IMR-90 (cell line): ENCODE measurements around the gene SLC6A17. TPM values are rescaled to one million over a fixed set of nuclear protein-coding genes. Genes with fewer than 3 reads are reported as not detected.

Source experiments
- ELK1 ChIP-seq: fragments of 150-350 bp; IDR thresholded peaks from 2 replicates; pipeline ENCODE4 v1.6.1; 2016; ENCODE audit warnings: low read depth, mild to moderate bottlenecking, low read length, moderate library complexity, borderline replicate concordance
- FOS ChIP-seq: fragments of 150-350 bp; IDR thresholded peaks from 2 replicates; pipeline ENCODE4 v1.6.1; 2016; ENCODE audit warnings: low read depth, low read length
- MXI1 ChIP-seq: IDR thresholded peaks from 2 replicates; pipeline ENCODE4 v1.6.1; 2012; ENCODE audit warnings: low read depth, mild to moderate bottlenecking, low read length, moderate library complexity, borderline replicate concordance
- POLR2A ChIP-seq: IDR thresholded peaks from 2 replicates; pipeline ENCODE4 v1.6.1; 2012; ENCODE audit warnings: mild to moderate bottlenecking, low read depth, low read length
- SMC3 ChIP-seq: fragments of 150-350 bp; IDR thresholded peaks from 2 replicates; pipeline ENCODE4 v1.6.1; 2016; ENCODE audit warnings: low read depth, mild to moderate bottlenecking, antibody characterized with exemption, low read length, moderate library complexity
- polyA plus RNA-seq, 3 experiments: library from polyadenylated mRNA; depleted of rRNA; stranded (reverse); fragments of >200 nt; gene quantifications; 2 replicates each; pipeline ENCODE4 v1.2.3, GENCODE V29; 2012; ENCODE audit warnings: low replicate concordance in 1 of 3
- total RNA-seq: library from RNA; depleted of rRNA; stranded (reverse); fragments of >200 nt; gene quantifications from 2 replicates; pipeline ENCODE4 v1.2.3, GENCODE V29; 2012

SLC6A17 gene
- total and polyA plus RNA-seq, 2 of the 4 experiments (the other 2 are of a cell fraction) = 0.54 to 0.82 TPM

GRCh38 chr1:110214454-110215404 is 64.4 kb downstream of the SLC6A17 start (continued):
- TF ChIP-seq ELK1 (no peak), SMC3 (no peak), MXI1 (no peak), POLR2A (no peak), FOS (no peak)
